Stimulated activated CD4-positive, alpha-beta T cell treated with anti-CD3 and anti-CD28 coated beads, Interleukin-1b, Interleukin-23, amount 100 ng/mL, for 1 hour (primary cell): ENCODE results near the gene LTA.
"Not testable (repeated sequence)": the region's sequence is repeated elsewhere in the genome, so short reads cannot be mapped to it uniquely, and the experiment has no call there.

Source experiments
- DNase-seq, 2 donors: peaks; one replicate each; pipeline ENCODE4 v3.0.0-alpha.2; 2020; ENCODE audit warnings: low read depth in 2 of 2

The LTA gene

DNA sequence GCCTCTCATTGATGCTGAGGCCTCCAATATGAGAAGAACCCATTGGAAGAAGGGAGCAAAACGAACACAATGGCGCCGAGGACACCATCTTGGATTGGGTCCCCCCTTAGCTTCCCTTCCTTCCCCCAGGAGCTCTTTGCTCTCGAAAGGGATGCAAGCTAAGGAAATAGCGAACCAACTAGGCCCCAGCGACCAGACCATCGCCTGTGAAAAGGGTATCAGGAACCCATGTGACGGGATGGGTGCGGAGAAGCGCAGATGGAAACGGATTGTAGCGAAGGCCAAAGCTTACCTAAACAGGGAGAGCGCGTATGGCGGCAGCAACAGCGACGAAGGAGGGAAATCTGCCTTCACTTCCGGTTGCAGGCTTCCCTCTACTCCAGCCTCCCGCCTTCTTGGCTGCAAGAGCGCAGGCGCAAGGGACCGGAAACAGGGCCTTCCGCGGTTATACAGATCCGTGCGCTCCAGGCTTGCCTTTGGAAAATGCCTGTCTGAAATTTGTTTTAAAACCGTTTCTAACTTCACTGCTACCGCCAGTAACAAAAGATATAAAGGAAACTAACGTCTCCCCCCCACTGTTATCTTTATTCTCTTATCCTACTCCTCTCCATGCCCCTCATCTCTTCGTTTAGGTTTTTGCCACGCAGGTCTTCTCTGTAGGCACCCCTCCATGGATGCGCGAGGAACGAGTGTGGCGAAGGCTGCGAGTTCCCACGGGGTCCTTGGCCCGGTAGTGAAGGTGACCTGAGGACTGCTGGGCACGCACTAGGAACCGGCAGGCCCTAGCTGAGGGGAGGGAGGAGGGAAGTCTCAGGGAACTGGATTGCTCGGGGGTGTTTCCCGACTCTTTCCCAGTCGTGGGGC, 30.2 kb upstream of the LTA start, which contains the start of gene DDX39B:
Gene DDX39B, minus strand, starts transcription at position 346 of the 864 bp plus-strand sequence. CDS start 1,471 bp downstream, outside the sequence.
- DNase-seq: peak; percentile 66 to 88

DNA sequence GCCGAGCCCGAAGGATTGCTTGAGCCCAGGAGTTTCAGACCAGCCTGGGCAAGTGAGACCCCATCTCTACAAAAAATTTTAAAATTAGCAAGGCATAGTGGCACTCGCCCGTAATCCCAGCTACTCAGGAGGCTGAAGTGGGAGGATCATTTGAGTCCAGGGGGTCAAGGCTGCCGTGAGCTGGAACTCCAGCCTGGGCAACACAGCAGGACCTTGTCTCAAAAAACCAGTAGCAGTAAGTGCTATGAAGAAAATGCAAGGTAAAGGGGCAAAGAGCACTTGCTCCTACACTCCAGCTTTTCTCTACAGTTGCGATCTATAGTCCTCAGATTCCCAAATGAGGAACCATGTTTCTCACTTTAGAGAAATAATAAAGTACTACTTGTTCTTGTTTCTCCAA, 28.4 kb upstream of the LTA start:
- no peak for DNase-seq

DNA sequence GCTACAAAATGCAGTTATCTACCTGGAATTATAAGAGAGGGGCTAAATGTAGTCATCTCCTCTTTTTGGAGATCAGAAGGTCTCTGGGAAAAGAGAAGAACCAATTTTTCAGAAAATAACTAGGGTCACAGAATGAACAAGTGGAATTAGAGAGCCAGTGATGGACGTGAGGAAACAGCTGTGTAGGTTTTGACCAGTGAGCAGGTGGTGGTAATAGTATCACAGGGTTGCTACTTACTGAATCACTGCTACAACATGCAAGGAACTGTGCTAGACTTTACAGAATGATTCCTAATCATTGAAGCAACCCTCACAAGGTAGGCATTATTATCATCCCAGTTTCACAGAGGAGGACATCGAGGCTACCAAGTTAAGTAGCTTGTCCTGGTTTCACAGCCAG, 27.4 kb upstream of the LTA start:
- no peak for DNase-seq

GRCh38 chr6:31545291-31545690, 26.8 kb upstream of the LTA start:
- DNase-seq: no peak

DNA sequence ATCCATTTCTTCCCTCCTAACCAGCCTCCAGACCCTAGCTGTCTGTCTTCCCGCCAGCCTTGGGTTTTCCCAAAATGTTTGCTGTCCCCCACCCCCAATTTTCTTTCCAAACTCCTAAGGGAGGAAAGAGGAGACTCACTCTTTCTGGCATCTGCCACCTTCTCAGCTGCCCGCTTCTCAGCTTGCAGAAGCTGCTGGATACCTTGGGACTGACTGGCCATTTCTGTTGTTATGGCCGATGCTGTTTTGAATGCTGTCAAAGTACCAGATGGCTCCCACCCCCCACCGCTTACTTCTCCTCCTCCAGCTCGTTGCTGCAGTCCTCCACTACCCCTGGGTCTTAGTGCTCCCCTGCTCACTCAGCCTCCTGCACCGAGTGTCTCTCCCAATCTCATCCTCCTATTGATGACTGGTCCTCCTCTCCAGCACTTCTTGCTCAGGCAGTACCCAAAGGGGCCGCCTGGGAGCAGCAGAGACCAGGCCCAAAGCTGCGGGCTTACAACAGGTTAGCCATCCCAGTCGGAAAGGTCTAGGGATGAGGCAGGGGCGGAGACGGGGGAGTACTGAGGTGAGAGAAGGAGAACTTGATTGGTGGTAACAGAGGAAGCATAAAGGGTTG, 25.6 kb upstream of the LTA start, which contains the start of gene ATP6V1G2:
Gene ATP6V1G2, minus strand, starts transcription at position 270 of the 619 bp plus-strand sequence. Its CDS starts 49 bp downstream, at position 221.
- DNase-seq: peak; percentile 55 to 79

GRCh38 chr6:31546958-31547726, 24.9 kb upstream of the LTA start, which contains the start of gene NFKBIL1:
Gene NFKBIL1 (plus strand): TSS chr6:31547608. CDS start chr6:31547695, 87 bp downstream.
- DNase-seq: peak; percentile 71 to 78

DNA sequence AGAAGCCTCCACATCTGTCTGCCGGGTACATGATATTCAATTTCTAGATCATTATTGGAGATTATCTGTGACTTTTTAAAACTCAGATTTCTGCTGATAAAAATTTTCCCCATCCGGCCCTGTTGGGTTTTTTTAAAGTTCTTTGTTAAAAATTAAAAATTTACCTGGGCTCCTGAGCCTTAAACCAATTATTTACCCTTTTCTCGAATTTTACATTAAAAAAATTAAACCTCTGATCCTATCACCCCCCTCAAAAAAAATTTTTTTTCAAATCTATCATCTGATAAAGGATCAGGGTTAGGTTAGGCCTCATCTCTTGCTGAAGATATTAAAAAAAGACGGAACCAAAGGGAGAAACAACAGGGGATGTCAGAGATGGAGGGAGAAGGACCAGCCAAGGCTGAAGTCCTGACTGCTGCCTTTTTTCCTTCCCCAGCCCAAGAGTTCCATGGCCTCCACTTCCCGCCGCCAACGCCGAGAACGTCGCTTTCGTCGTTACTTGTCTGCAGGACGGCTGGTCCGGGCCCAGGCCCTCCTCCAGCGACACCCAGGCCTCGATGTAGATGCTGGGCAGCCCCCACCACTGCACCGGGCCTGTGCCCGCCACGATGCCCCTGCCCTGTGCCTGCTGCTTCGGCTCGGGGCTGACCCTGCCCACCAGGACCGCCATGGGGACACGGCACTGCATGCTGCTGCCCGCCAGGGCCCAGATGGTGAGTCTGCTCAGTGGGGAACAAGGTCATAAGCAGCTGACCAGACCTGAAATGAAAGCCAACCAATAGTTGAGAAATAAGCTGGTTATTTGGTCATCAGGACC, 24.2 kb upstream of the LTA start:
- no peak for DNase-seq

GRCh38 chr6:31548544-31548873, 23.6 kb upstream of the LTA start:
- DNase-seq: no peak

GRCh38 chr6:31551371-31551770, 20.7 kb upstream of the LTA start:
- not testable (repeated sequence) for DNase-seq

GRCh38 chr6:31556307-31556706, 15.8 kb upstream of the LTA start:
- DNase-seq: no peak

DNA sequence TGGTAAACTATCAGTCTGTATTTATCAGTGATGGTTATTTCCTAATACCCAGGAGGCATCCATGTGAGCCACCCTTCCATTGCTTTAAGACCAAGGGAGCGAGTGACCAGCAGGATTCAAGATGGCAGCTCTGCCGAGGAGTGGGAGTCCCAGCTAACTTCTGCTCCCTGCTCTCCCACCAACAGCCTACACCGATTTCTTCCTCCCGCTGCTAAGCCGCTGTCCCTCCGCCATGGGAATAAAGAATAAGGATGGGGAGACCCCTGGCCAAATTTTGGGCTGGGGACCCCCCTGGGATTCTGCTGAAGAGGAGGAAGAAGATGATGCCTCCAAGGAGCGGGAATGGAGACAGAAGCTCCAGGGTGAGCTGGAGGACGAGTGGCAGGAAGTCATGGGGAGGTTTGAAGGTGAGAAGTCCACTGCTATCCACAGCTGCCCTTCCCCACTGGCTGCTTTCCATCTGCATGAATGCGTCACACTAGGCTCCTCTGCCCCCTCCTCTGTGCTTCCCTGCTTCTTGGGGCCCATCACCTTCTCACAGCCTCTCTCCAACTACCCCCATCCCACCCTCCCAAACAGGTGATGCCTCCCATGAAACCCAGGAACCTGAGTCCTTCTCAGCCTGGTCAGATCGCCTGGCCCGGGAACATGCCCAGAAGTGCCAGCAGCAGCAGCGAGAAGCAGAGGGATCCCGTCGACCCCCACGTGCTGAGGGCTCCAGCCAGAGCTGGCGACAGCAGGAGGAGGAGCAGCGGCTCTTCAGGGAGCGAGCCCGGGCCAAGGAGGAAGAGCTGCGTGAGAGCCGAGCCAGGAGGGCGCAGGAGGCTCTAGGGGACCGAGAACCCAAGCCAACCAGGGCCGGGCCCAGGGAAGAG, 14.4 kb upstream of the LTA start:
- no peak for DNase-seq

DNA sequence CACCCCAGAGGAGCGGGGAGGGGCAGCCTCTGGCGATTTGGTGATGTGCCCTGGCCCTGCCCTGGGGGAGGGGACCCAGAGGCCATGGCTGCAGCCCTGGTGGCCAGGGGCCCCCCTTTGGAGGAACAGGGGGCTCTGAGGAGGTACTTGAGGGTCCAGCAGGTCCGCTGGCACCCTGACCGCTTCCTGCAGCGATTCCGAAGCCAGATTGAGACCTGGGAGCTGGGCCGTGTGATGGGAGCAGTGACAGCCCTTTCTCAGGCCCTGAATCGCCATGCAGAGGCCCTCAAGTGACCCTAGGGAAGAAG, 13.8 kb upstream of the LTA start:
- no peak for DNase-seq

GRCh38 chr6:31558631-31559500, 13.2 kb upstream of the LTA start:
- no peak for DNase-seq

DNA sequence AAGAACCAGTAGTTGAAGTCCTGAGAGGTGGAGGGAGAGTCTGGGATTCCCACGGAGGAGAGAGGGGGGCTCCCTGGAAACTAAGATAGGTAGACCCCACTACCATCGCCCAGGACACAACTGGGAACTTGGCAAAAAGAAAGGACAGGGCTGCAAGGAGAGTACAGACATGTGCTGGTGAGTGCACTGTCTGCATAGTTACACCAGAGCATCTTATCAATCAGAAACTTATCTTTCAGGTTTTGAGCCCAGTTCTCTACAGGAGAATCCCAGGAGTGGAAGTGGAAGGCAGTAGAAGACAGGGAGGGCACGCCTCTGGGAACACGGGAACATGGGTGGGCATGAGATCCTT, 12.5 kb upstream of the LTA start:
- no peak for DNase-seq

DNA sequence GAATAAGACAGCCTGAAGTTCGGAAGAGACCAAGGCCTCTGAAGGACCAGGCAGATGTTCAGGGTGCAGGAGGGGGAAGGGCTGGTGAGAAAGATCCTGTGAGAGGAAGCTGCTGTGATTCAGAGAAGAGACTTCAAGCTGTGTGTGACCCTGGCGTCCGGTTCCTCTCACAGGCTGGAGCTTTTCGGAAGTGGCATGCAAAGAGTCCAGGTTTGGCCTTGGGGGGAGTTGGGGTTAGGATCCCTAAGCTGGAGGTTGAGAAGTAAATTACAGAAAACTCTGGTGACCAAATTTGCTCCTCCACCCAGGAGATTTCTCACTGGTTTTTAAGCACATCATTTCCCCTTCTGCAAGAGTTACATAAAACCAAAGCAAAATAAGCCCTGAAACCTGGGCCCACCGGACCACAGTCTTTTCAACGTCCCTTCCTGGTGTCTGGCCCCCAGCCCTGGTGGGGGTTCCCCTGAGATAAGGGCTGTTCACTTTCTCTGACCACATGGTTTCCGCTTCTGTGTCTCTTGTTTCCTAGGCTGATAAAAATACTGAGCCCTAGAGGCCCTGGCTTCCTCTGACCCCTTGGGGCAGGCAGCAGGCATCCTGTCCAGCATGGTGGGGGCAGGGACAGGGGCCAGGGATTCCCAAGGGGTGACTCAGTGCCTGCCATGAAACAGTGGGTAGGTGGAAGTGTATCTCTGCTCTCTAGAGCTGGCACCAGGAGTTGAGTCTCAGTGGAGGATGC, 12.0 kb upstream of the LTA start:
- DNase-seq: no peak

DNA sequence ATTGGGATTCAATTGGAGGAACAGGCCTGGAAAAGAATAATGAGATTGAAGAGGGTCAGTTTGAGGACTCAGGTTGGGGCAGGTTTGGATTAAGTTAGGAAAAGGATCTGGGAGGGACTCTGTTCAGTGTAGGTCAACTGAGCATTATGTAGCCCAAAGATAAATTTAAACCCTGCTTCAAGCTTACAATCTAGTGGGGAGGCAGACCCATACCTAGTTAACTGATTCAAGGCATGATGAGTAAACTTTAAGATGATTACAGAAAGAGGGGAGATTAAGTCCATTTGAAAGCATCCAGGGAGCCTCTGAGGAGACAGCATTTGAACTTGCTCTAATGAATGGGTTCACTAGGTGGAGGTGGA, 11.4 kb upstream of the LTA start:
- no peak for DNase-seq

DNA sequence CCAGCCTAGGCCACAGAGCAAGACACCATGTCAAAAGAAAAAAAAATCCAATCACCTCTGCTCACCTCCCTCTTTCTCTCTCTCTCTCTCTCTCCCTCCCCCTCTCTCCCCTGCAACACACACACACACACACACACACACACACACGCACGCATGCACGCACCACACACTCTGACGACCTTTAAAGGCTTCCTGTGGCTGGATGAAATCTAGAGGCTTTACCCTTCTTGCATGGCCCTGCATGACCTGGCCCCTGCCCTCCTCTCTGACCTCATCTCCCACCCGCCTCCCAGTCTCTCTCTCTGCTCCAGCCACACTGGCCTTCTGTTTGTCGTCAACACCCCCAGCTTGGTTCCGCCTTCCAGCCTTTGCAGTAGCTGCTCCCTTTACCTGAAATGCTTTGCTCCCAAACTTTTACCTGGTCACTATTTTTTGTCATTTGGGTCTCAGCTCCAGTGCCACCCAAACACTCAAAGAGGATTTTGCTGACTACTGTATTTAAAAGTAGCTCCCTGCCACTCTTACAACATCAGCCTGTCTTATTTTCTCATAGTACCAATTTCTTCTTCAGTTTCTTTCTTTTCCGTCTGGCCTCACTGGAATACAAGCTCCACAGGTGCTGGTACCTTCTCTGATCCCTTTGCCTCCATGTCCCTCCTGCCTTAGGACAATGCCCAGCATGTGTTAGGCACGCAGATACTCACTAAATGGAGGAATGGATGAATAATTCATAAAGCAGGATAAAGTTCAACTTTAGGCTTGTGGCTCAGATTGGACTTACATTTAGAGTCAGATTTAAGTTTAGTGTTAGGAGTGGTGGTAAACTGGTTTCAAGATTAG, 4.3 kb upstream of the LTA start:
- DNase-seq: no peak

- no peak for DNase-seq
Observed at GRCh38 chr6:31568537-31568961, 3.5 kb upstream of the LTA start.
